ENCODE measurements around the gene CSGALNACT2. TPM values are rescaled to one million over a fixed set of nuclear protein-coding genes. Genes with fewer than 3 reads are reported as not detected.

Gene CSGALNACT2
- total and polyA plus RNA-seq, 3 donors from 2014 or later = 13.9 to 17.9 (median 16.7) TPM

DNA sequence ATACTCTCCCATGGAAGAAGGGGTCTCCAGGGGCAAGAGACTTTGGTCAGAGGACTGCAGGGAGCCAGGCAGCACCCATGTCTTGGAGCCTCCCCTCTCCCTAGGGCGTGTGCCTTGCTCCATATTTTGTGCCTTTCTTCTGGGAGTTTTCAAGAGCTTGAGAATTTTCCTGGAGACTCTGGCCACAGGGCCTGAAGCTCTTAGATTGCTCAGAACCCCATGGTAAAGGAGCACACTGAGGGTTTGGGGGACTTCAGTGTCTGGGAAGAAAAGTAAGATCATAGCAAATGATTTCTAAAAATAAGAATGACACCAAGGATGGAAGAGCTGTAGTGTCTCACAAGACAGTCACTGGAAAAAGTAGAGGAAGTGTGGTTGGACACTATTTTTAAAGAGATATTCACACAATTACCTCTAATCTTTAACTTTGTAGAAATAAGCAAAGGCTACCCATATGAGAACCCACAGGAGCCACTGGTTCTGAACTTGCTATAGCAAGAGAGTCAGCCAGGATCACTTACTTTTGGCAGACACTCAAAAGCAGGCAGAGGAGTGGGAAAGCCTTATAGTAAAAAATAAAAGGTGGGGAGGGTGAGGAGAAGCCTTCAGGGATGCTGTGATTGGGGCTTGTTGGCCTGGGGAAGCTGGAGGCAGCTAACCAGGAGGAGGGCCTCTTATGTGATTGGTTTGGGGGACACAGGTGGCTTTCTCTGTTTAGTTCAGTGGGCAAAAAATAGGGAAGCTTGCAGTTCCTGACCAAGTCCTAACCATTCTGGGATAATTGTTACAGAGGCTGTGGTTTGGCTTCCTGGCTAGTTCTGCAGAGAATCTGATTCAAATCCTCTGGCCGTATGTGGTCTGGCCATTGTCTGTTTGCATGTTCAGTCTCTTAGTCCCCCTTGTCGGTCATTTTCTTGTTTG is 5.1 kb upstream of the CSGALNACT2 start:
- no peak overlapping the region for H3K27ac ChIP-seq
- H3K36me3 ChIP-seq (ENCODE audit: low read depth, missing control alignments) = no peaks in the 10 kb centered on the region
- intact Hi-C loops (cut with DNase I; ENCODE audit: low total_unique reads) = no loop called here
- H3K9me3 ChIP-seq = no peaks in the 10 kb centered on the region
- 79 to 88% methylated on average over 3 of the region's 3 CpGs for WGBS, 2 donors
- peaks cover 10% of the 10 kb centered on the region for H3K4me1 ChIP-seq
- no peak overlapping the region for H3K4me3 ChIP-seq
- H3K27me3 ChIP-seq = no peaks in the 10 kb centered on the region
- no peak for TF ChIP-seq POLR2A (IDR thresholded peaks at IDR 0.05)
- TF ChIP-seq, protein P1, sequence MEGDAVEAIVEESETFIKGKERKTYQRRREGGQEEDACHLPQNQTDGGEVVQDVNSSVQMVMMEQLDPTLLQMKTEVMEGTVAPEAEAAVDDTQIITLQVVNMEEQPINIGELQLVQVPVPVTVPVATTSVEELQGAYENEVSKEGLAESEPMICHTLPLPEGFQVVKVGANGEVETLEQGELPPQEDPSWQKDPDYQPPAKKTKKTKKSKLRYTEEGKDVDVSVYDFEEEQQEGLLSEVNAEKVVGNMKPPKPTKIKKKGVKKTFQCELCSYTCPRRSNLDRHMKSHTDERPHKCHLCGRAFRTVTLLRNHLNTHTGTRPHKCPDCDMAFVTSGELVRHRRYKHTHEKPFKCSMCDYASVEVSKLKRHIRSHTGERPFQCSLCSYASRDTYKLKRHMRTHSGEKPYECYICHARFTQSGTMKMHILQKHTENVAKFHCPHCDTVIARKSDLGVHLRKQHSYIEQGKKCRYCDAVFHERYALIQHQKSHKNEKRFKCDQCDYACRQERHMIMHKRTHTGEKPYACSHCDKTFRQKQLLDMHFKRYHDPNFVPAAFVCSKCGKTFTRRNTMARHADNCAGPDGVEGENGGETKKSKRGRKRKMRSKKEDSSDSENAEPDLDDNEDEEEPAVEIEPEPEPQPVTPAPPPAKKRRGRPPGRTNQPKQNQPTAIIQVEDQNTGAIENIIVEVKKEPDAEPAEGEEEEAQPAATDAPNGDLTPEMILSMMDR (IDR thresholded peaks at IDR 0.05) = no peak
- DNase-seq = no peak

DNA sequence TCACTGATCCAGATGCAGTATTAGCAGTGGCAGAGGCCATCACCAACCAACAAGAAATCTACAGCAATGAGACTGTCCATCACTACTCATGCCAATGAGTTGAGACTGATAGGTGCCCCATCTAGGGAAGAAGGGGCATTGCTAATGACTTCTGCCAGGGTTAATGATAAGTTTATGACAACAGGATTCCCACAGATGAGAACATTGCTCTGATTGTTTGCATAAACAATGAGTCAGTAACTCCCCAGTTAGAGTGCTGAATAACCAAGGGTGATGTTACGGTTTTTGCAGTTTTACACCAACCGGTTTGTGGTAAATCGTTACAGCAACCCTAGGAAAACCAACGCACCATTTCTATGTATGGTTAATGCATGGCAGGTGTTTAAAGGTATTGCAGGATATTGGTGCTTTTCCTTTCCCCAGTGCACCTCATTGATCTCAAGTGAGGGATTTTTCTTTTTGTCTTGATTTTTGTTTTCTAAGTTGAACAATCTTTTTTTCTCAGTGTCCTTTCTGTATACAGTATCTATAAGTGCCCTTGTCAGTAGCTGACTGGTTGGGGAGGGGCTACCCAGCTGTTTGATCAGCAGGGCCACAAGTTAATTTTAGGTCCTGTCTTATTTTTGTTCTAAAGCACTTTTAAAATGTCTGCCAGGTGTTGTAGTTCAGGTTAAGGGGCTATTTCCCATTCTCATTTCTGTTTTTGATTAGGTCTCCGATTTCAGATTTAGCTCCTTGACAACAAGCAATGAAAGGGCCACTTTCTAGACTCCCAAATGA is 3.9 kb upstream of the CSGALNACT2 start:
- H3K9me3 ChIP-seq = no peaks in the 10 kb centered on the region
- TF ChIP-seq POLR2A (IDR thresholded peaks at IDR 0.05) = no peak
- TF ChIP-seq, protein P1 (IDR thresholded peaks at IDR 0.05) = no peak
- no peaks in the 10 kb centered on the region for H3K36me3 ChIP-seq (ENCODE audit: low read depth, missing control alignments)
- no peak for DNase-seq
- H3K27me3 ChIP-seq = no peaks in the 10 kb centered on the region
- WGBS, 2 donors = 87 to 89% methylated on average over 5 of the region's 5 CpGs
- H3K4me1 ChIP-seq = peaks cover 10% of the 10 kb centered on the region
- no peak overlapping the region for H3K27ac ChIP-seq
- intact Hi-C loops (cut with DNase I; ENCODE audit: low total_unique reads) = no loop called here
- H3K4me3 ChIP-seq = no peak overlapping the region

DNA sequence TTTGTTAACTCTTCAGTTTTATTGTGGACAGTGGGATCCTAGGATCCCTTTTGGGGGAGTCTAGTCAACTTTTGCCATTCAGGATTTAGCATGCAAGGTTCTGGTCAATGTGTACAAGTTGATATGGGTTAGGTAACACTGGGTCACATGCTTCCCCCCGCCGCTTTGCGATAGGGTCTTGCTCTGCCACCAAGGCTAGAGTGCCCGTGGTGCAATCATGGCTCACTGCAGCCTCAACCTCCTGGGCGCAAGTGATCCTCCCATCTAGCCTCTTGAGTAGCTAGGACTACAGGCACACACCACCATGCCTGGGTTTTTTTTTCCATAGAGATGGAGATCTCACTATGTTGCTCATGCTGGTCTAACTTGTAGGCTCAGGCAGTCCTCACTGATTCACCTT is 3.2 kb upstream of the CSGALNACT2 start:
- Histone ChIP-seq H3K36me3 (ENCODE audit: low read depth, missing control alignments) (no peaks in the 10 kb centered on the region), H3K27ac (no peak overlapping the region), H3K4me1 (peaks cover 10% of the 10 kb centered on the region), H3K9me3 (no peaks in the 10 kb centered on the region), H3K27me3 (no peaks in the 10 kb centered on the region), H3K4me3 (no peak overlapping the region)
- WGBS, 2 donors = 88 to 98% methylated on average over 5 of the region's 5 CpGs
- no peak for DNase-seq
- TF ChIP-seq POLR2A (IDR thresholded peaks at IDR 0.05) = no peak
- TF ChIP-seq, protein P1 (IDR thresholded peaks at IDR 0.05) = no peak
- intact Hi-C loops (cut with DNase I; ENCODE audit: low total_unique reads) = no loop called here

DNA sequence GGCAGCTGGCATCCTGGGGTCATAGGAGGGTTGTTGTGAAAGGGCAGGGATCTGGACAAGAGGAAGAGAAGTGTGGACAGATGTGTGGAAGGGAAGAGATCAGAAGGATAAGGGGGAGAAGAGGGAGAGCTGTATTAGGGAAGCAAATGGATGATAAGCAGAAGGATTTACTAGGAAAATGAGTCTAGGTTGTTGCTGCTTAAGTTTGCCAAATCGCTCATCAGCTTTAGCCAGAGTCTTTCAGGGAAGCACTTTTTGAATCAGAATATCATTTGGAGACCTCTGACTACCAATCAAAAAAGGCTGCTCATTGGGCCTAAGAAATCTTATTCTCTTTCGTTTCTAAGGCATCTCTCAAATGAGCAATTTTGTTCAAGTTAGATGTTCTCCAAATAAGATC is 2.6 kb upstream of the CSGALNACT2 start:
- Histone ChIP-seq H3K27me3 (no peaks in the 10 kb centered on the region), H3K9me3 (no peaks in the 10 kb centered on the region), H3K4me1 (peaks cover 10% of the 10 kb centered on the region), H3K36me3 (ENCODE audit: low read depth, missing control alignments) (no peaks in the 10 kb centered on the region), H3K4me3 (no peak overlapping the region), H3K27ac (no peak overlapping the region)
- intact Hi-C loops (cut with DNase I; ENCODE audit: low total_unique reads) = no loop called here
- 78 to 88% methylated on average over 2 of the region's 2 CpGs for WGBS, 2 donors
- DNase-seq = no peak
- TF ChIP-seq POLR2A (IDR thresholded peaks at IDR 0.05) = no peak
- TF ChIP-seq, protein P1 (IDR thresholded peaks at IDR 0.05) = no peak

Measured in testis (tissue), 3 donors.